GM21529 (cell line): Measurements from ENCODE around the gene SIK3.
A peak's percentile ranks its signal among the peaks of the same experiment; 100 is the strongest.

Experiments used
- ATAC-seq: cut with Tn5 transposase; IDR thresholded peaks from one replicate; pipeline ENCODE4 v1.9.1; 2021; ENCODE audit not compliant: unreplicated experiment

Gene SIK3

DNA sequence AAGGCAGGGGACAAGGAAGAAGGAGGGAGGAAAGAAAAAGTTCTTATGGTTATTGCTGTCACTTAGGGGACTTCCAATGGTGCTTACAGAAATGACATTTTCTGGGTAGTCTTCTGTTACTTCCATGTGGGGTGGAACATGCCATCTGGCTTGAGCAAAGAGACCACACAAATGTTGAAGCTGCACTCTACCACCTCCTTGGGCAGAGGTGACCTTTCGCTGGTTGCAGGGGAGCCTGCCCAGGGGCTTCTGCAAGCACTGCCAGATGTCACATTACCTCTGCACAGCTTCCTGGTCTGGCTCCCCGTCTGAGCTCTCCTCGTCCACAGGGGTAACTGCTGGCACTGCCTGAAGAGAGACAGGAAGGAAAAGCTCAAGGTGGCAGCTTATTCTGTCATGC lies 228.2 kb downstream of the SIK3 start:
- no peak for ATAC-seq

- no peak for ATAC-seq
Measured at GRCh38 chr11:116869610-116870009, 228.6 kb downstream of the SIK3 start.

GRCh38 chr11:116868066-116868465 lies 230.2 kb downstream of the SIK3 start:
- no peak for ATAC-seq

DNA sequence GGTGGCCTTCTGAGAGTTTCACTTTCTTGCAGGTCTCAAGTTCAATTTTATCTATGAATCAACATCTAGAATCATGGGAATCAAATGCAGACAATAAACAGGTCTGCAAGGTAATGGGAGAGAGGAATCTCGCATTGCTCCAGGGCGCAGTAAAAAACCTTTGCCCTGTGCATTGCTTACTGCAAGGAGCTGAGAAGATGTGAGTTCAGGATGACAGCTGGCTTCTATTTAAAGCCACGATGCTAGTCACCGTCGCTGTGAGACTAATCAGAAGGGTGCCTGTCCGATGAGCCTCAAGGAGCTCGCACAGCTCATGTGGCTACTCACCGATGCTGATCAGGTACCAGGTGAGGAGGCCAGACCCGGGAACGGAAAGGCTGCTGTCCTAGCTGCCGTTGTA lies 230.6 kb downstream of the SIK3 start:
- ATAC-seq: no peak

GRCh38 chr11:116866804-116867455 lies 231.3 kb downstream of the SIK3 start:
- no peak for ATAC-seq

- ATAC-seq: no peak
Measured at GRCh38 chr11:116865696-116866095, 232.5 kb downstream of the SIK3 start.

DNA sequence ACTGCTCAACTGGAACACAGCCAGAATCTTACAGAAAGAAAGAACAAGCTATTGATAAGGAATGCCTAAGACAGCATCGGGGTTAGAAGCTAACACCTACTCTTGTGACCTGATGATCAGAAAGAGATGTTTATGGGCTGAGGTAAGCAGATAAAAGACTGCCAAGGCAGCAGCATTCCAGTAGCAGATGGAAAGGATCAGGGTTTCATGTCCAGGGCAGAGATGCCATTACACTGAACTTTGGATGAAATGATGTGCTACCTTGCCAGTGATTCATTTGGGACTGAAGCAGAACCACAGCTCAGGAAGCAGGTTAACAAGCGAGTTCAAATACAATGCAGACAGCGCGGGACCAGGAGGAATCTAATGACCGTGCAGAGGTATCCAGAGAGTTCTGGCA lies 233.7 kb downstream of the SIK3 start:
- ATAC-seq: no peak

DNA sequence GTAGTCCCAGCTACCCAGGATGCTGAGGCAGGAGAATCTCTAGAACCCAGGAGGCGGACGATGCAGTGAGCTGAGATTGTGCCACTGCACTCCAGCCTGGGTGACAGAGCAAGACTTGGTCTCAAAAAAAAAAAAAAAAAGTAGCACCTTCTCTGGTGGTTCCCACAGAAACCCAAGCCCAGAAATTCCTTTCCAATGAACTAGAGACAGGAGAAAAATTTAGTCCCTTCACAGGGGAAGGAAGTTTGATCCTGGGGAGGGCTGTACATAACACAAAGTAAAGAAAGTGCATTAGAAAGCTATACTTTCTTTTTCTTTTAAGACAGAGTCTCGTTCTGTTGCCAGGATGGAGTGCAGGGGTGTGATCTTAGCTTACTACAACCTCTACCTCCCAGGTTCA lies 235.3 kb downstream of the SIK3 start:
- no peak for ATAC-seq

DNA sequence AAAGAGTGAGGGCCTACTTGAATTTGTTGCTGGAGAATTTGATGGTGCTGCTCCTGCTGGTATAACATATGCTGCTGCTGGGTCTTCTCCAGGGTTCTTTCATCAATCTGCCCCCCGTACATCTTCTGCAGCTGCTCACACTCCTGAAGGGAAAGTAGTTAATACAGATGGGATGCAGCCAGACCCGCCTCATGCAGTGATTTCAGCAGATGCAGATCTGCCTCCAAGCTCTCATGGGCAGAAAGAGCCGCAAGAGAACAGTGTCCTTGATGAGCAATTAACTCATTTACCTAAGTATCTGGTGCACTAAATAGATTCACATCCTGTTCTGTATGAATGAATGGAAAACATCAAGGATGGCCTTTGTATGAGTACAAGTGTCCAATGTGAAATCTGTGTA lies 236.0 kb downstream of the SIK3 start:
- no peak for ATAC-seq

GRCh38 chr11:116861539-116861938 lies 236.7 kb downstream of the SIK3 start:
- no peak for ATAC-seq

- ATAC-seq: no peak
Measured at GRCh38 chr11:116860303-116860702, 237.9 kb downstream of the SIK3 start.

DNA sequence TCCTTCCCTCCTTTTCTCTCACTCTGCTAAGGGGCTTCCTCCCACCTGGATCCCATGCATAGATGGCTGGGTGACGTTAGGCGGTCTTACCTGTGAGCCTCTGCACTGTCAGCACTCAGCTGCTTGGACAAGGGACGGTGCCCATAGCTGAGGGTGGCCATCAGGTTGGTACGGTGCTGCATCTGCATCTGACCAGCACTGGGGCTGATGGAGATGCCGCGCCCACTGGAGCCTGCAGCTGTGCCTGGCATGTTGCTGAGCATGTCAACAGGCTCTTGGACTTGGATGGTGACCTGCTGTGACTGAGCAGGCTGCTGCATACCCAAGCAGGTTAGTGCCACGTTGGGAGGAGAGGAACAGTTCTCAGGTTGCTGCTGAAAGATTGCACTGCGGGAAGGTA lies 239.1 kb downstream of the SIK3 start:
- ATAC-seq: no peak

DNA sequence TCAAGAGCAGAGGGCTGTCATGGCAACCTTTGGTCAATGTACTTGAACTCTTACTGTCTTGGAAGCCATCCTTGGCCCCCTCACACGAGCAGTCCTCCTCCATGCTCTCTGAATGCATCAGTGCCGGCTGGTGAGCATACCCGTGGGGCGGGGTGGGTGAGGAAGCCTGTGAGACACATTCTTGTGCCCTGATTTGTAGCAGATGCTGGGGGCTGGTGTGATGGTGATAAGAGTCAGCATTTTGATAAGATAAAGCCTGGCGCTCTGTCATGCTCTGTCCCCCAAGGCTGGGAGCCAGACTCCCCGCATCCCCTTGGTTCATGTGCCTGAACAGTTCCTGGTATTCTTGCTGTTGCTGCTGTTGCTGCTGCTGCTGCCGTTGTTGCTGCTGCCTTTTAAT lies 240.3 kb downstream of the SIK3 start:
- ATAC-seq: no peak

DNA sequence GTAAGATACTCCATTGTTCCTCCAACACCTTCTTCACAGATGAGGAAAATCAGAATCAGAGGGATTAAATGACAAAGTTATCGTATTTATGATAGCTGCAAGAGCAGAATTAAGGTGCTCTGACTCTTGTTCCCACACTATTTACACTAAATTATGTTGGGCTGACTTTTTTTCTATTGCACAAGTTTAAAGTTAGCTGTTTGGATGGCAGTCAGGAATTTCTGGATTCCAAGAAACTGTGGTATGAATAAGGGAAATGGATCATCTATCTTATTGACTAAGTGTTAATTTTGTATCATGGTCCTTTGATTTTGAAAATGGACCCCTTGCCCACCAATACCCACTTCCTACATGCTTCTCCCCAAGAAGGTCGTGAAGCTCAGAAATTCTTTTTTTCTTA lies 240.9 kb downstream of the SIK3 start:
- ATAC-seq: no peak

DNA sequence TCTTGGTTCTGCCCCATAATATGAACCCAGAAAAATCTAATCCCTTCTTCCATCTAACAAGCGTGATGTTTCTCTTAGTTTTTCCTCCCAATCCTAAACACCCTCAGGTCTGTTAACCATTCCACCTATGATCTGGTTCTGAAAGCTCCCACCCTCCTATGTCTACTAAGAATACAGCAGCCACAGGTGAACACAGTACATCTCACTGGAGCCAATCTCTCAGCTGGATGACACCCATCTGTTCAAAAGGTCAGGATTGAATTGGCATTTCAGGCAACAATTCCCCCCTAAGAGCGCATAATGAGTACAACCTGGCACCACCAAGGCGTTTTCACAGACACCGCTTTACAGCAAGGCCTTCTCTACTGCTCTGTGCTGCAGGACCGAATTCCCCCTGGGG lies 241.8 kb downstream of the SIK3 start:
- no peak for ATAC-seq

DNA sequence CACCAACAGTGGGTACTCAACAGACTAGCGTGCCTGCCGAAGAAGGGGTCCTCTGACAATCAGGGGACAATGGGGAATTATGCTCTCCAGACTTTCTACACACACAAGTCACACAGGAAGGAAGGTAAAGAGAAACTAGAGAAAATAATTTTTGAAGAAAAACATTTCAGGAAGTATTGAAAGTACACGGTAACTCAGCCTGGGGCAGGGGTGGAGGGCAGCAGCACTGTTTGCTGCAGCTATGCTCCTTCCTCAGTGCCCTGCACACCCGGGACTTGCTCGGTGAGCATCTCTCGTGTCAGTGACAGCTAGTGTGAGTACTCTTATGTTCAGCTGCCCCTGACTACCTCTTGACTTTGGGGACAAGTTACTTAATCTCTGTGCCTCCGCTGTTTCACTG lies 242.8 kb downstream of the SIK3 start:
- no peak for ATAC-seq

DNA sequence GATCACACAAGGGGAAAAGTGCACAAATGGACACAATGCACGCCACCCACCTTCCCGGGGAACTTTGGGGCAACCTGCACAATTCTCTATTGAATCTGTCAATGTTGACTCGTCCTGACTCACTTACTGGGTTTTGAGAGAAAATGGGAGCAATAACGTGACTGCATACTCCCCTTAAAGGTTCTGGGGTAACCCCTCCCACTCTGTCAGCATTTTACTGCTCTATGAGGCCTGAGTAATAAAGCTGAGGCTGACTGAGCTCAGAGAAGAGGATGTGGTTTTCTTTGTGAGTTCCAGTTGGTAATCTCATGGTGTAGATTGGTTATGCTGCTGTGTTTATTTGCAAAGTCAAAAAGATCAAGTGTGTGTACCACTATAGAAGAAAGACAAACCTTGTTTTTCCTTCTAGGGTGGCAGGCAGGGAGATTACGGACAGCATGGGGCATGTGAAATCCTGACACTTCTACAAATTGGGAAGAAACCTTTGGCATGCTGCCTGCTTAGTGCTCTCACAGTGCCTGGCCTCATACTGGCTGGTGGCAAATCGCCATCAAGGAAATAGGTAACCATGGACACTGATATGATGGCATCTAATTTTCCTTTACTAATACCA lies 244.7 kb downstream of the SIK3 start:
- peak; percentile 95 for ATAC-seq

GRCh38 chr11:116852261-116853031 lies 245.8 kb downstream of the SIK3 start:
- peak; percentile 42 for ATAC-seq

DNA sequence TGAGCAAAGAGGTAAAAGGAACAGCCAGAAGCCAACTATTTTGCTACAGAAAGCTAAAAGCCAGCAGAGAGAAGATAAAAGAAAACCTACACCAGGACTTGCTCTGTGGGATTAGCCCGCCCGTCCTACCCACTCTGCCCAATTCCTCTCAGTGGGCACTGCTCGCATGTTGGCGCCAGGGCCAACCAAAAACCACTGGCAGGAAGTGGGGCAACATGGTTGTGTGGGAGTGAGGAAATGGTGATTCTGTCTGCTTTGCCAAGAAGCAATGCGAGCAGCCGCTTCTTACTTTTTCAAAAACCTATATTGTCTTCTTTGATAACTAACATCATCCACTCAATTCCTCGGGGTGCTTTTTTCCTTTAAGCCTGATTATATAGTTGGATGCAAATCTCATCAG lies 246.6 kb downstream of the SIK3 start:
- ATAC-seq: no peak

DNA sequence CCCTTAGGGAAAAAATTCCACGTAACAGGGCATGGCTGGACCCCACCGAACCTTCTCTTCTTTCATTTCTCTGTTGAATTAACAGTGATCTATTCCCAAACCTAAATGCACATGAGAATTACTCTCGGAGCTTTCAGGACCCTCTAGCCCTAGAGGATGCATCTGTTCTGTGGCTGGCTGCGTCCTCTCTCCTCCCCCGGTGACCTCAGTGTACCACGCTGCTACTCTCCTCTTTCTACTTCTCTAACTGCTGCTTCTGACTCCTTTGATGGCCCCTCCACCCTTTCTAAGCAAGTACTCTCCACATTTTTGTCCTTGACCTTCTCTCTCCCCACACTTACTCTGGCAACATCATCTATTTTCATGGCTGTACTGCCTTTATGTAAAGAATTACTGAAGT lies 248.7 kb downstream of the SIK3 start:
- no peak for ATAC-seq

DNA sequence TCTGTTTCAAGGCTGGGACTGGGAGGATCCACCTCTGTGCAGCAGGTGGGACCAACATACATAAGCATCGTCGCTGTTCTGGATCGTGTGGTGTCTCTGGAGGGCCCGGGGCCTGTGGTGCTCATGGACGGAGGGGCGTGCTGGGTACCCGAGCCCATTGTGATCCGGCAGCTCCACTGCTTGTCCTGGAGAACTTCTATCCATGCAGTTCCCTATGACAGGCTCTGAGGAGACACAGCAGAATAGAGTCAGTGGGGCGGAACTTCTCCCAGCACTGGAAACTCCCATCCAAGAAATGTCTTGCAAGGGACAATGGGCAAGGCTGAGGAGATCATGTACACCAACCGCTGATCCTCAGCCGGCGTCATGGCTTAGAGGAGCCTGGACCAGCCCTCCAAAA lies 249.2 kb downstream of the SIK3 start:
- ATAC-seq: no peak

GRCh38 chr11:116847612-116848011 lies 250.6 kb downstream of the SIK3 start:
- ATAC-seq: no peak
